HEK293 (cell line): ENCODE measurements around the gene ERG.

Experiments used
- ZBTB21 ChIP-seq: fragments of 450-650 bp; formaldehyde crosslinking; IDR thresholded peaks from 2 replicates; pipeline ENCODE4 v1.5.1; 2017; ENCODE audit warnings: missing biosample characterization, missing genetic modification characterization
- ZNF175 ChIP-seq: fragments of 450-650 bp; formaldehyde crosslinking; IDR thresholded peaks from 2 replicates; pipeline ENCODE4 v1.5.1; 2016; ENCODE audit warnings: missing biosample characterization, missing genetic modification characterization
- ZNF416 ChIP-seq: fragments of 450-650 bp; formaldehyde crosslinking; IDR thresholded peaks from 2 replicates; pipeline ENCODE4 v1.5.1; 2016; ENCODE audit warnings: missing biosample characterization, missing genetic modification characterization
- ZNF585B ChIP-seq: fragments of 450-650 bp; formaldehyde crosslinking; IDR thresholded peaks from 2 replicates; pipeline ENCODE4 v1.5.1; 2016; ENCODE audit warnings: missing biosample characterization, missing genetic modification characterization
- TF ChIP-seq, protein P1 (sequence below): fragments of 450-650 bp; formaldehyde crosslinking; IDR thresholded peaks from 2 replicates; pipeline ENCODE4 v1.5.1; 2016; ENCODE audit warnings: missing biosample characterization, missing genetic modification characterization
- TF ChIP-seq, protein P2 (sequence below): fragments of 450-650 bp; formaldehyde crosslinking; IDR thresholded peaks from 2 replicates; pipeline ENCODE4 v1.5.1; 2016; ENCODE audit warnings: missing biosample characterization, missing genetic modification characterization
- TF ChIP-seq, protein P3 (sequence below): fragments of 450-650 bp; formaldehyde crosslinking; IDR thresholded peaks from 2 replicates; pipeline ENCODE4 v1.5.1; 2016; ENCODE audit warnings: missing biosample characterization, missing genetic modification characterization, low read depth

DNA sequence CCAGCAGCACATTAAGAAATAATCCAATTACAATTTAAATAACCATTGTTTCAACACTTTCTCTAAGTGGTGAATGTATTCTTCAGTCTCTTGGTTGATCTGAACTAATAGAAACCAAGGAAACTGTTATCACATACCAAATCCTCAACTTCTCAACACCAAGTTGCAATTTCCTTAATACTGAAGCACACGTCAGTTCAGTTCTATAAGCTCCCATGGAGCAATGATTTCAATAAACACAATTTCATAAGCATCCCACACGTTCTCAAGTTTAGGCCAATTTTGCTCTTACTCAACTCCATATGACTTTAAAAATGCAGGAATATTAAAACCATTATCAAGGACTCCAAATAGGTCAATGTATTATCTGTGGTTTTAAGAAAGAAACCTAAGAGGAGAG is 5.8 kb upstream of the ERG start:
- TF ChIP-seq, protein P1, sequence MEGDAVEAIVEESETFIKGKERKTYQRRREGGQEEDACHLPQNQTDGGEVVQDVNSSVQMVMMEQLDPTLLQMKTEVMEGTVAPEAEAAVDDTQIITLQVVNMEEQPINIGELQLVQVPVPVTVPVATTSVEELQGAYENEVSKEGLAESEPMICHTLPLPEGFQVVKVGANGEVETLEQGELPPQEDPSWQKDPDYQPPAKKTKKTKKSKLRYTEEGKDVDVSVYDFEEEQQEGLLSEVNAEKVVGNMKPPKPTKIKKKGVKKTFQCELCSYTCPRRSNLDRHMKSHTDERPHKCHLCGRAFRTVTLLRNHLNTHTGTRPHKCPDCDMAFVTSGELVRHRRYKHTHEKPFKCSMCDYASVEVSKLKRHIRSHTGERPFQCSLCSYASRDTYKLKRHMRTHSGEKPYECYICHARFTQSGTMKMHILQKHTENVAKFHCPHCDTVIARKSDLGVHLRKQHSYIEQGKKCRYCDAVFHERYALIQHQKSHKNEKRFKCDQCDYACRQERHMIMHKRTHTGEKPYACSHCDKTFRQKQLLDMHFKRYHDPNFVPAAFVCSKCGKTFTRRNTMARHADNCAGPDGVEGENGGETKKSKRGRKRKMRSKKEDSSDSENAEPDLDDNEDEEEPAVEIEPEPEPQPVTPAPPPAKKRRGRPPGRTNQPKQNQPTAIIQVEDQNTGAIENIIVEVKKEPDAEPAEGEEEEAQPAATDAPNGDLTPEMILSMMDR (tag by site-specific recombination): no peak
- TF ChIP-seq ZNF585B (no peak), ZBTB21 (tag by site-specific recombination) (no peak), ZNF416 (tag by site-specific recombination) (no peak), ZNF175 (tag by site-specific recombination) (no peak)
- TF ChIP-seq, protein P2, sequence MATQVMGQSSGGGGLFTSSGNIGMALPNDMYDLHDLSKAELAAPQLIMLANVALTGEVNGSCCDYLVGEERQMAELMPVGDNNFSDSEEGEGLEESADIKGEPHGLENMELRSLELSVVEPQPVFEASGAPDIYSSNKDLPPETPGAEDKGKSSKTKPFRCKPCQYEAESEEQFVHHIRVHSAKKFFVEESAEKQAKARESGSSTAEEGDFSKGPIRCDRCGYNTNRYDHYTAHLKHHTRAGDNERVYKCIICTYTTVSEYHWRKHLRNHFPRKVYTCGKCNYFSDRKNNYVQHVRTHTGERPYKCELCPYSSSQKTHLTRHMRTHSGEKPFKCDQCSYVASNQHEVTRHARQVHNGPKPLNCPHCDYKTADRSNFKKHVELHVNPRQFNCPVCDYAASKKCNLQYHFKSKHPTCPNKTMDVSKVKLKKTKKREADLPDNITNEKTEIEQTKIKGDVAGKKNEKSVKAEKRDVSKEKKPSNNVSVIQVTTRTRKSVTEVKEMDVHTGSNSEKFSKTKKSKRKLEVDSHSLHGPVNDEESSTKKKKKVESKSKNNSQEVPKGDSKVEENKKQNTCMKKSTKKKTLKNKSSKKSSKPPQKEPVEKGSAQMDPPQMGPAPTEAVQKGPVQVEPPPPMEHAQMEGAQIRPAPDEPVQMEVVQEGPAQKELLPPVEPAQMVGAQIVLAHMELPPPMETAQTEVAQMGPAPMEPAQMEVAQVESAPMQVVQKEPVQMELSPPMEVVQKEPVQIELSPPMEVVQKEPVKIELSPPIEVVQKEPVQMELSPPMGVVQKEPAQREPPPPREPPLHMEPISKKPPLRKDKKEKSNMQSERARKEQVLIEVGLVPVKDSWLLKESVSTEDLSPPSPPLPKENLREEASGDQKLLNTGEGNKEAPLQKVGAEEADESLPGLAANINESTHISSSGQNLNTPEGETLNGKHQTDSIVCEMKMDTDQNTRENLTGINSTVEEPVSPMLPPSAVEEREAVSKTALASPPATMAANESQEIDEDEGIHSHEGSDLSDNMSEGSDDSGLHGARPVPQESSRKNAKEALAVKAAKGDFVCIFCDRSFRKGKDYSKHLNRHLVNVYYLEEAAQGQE: no peak
- TF ChIP-seq, protein P3, sequence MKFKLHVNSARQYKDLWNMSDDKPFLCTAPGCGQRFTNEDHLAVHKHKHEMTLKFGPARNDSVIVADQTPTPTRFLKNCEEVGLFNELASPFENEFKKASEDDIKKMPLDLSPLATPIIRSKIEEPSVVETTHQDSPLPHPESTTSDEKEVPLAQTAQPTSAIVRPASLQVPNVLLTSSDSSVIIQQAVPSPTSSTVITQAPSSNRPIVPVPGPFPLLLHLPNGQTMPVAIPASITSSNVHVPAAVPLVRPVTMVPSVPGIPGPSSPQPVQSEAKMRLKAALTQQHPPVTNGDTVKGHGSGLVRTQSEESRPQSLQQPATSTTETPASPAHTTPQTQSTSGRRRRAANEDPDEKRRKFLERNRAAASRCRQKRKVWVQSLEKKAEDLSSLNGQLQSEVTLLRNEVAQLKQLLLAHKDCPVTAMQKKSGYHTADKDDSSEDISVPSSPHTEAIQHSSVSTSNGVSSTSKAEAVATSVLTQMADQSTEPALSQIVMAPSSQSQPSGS: no peak
